Fibroblast of skin of abdomen (primary cell): ENCODE data around the gene SLC44A3.

Experiments used
- DNase-seq: peaks from one replicate; pipeline ENCODE4 v3.0.0-alpha.2; 2013

The SLC44A3 gene

DNA sequence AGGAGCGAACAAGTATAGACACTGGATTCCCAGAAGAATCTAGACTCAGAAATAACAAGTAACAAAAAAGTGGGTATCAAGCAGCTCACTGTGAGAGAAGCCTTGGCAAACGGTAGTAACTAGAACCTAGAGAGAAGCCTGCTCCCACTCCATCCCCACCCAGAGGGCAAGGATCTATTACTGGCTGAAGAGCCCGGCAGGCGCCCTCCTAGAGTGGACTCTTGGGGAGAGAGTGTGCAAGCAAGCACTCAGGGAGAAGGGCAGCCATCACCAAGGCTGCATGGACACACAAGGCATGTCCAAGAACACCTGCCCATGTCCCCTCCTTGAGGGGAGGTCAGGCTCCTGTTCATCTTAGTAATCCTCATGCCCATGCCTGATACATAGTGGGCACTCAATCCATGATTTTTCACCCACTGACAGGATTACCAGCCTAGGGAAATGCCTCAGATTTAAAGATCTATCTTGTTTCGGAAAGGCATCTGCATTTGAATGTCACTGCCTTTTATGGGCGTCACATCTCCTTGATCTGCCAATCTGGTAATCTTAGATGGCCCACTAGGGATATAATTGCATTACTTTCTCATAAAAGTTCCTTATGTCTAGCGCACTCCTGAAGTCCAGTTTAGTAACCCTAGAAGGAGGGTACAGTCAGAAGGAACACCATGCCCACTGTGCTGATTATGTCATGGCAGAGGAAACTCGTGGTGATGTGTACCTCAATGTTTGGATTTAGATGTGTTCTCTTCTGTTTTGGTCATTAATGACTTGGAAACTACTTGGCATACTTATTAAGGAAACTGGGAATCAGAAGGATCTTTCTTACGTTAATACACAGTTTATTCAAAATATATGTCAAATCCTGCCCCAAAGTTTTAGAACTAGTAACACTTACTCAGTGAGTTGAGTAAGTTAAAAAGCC, 92.4 kb downstream of the SLC44A3 start:
- no peak for DNase-seq

DNA sequence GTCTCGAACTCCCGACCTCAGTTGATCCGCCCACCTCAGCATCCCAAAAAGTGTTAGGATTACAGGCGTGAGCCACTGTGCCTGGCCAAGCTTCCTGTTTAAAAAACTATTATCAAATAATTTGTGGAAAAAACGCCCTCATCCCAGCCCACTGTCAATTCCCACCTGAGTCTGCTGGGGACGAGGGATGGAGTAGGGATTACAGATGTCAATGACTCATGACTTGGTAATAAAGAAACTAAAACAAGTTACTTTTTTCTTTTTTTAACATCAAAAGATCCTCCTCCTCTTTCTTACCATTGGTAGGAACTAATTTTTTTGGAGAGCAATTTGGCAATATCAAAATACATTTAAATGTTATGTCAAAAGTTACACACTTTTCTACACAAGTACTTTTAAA, 97.1 kb downstream of the SLC44A3 start:
- DNase-seq = no peak

DNA sequence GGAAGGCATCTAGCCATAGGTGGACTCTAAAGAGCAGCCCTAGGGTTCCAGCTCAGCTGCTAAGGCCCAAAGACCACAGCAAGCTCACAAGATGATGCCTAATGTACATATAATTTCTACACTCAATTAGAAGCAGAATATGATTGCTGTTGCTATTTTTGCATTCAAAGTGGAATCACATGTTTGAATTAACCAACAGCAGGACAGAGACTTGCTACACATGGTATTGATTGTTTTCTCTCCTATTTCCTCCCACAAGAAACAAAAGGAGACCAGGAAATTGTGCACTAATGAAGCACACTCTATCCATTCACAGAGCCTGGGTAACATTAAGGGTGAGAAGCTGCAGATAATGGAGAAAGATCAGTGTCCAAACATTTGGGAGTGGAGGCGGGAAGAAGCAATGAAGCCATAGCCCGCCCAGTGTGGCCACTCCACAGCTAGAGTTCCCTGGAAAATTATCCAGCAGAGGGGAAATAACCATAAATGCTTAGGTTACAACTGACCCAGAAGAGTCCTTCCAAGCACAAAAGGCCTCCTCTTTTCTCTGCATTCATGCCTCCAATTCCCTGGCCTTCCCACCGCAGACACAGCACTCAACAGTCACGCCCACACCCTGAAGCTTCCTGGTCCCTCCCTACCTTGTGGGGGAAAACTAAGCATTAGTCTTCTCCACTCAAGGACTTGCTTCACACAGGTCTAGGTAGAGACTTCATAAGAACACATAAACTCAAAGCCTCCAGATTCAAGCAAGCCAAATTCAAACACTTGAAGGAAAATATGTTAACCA, 99.3 kb downstream of the SLC44A3 start:
- peak; percentile 48 for DNase-seq

DNA sequence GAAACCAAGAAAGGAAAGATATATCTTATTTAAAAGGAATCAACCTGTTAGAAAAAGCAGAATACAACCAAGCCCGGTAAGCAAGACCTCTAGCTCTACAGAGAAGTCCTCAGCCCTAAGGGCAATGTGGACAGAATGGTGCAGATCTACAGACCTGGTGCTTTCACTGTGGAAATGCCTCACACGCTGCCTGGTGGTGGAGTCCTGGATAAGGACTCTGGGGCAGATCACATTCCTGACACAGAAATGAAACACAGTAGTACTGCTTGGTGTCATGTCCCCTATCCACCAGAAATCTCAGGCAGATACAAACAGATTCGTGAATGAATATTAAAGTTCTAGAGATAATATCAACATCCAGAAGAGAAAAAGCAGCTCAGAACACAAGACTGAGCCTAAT, 99.9 kb downstream of the SLC44A3 start:
- DNase-seq = no peak

DNA sequence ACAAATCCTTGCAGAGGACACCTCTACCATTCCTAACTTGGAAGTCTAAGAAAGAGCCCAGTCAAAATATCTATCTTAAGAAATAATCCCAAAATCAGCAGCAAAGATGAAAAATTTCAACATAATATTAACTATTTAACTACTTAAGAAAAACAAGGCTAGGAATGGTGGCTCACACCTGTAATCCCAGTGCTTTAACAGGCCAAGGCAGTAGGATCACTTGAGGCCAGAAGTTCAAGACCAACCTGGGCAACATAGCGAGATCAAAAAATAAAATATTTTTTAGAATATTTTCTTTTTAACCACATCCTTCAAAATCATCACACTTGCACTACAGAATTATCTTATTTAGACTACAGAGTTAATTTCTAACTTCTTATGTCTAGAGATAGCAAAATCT, 101.8 kb downstream of the SLC44A3 start:
- DNase-seq = no peak

DNA sequence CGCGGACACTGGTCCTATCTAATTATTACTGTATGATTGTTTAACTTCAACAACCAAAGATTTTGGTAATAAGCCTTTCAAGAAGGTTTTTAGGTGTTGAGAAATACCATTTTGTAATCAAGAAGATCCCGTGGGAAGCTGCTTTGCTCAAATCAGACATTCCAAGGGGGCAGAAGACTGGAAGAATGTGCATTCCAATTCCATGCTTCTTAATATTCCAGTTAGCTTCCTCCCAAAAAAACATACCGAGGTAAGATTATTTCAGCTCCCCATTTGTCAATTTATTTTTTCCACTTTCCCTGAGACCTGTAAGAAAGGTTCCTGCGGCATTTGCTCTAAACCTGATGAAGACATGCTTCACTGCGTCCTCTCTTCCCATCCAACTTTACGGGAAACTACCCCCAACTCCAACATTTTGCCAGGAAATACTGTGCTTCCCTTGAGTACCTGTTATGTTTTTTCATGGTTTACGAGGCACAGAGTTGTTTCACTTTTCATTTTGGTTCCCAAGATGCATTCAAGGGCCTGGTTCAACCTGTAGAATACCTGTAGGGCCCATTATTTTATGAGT, 102.7 kb downstream of the SLC44A3 start:
- peak; percentile 87 for DNase-seq

DNA sequence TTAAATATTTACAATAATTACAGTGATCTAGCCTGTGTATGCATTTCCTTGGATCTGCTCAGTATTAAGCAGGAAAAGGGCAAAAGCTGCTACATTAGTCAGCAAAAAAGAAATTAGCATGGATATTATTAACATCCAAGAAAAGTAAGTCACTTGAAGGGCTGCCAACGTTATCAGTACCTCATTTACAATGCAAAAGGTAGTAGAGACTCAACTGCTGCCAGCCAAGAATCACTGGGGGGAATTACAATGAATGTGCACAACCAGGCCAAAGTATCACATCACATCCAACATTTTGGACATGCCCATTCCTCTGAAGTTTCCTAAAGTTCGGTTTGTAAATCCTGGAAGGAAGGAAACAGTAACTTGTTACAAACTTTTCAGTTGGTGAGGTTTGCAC, 104.8 kb downstream of the SLC44A3 start:
- DNase-seq = peak; percentile 32

DNA sequence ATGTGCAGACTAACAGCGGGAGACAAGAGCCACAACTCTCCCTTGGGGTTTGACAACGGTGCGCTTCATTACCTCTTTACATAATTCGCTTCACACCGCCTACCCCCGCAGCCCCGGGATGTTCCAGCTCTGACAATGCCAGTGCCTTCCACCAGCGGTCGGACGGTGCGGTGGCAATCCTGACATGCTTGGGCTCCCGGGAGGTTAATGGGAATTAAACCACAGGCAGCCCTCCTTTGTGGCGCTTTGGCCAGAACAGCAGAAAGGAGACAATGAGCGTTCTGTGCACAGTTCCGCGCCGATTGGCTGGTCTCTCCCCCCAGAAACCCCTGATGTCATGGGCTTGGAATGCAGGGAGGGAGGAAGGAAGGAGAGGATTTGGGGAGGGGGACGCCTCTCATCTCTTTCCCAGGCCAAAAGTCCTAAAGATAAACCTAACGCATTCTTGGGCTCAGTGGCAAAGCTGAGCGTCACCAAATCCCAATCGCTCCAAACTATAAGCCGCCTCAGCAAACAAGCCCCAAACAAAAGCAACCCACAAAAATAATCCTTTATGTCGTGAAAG, 105.5 kb downstream of the SLC44A3 start:
- DNase-seq = peak; percentile 95

DNA sequence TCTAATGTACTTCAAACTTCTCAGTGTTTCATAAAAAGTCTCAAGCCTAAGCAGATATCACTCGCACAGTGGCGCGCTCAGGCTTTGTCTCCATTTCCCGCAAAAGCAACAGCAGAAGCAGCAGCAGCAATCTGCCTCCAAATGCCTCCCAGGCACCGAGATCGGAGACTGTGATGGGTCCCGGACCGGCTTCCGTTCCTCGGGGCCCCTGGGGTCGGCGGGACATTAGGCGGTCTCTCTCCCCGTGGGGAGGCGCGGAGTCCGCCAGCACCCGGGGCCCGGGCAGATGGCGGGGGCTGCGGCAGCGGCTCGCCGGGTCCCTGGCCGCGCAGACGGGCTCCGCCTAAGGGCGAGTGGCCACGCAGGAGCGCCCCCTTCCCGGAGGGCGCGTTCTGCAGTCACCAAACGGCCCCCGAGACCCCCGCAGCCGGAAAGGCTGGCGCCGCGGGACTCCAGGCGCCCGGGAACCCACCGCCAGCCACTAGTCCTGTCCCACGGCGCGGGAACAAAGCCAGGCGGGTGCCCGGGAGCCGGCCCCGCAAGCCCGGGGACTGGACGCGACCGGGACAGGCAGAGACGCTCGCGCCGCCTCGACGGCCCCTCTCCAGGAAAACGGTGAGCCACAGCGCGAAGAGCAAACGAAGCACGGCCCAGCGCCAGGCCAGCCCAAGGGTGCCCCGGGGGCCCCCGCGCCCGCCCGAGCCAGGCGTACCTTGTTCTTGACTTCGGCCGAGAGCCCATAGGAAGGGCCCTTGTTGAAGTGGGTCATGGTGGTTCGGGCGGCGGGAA, 106.2 kb downstream of the SLC44A3 start:
- DNase-seq = peak; percentile 61

DNA sequence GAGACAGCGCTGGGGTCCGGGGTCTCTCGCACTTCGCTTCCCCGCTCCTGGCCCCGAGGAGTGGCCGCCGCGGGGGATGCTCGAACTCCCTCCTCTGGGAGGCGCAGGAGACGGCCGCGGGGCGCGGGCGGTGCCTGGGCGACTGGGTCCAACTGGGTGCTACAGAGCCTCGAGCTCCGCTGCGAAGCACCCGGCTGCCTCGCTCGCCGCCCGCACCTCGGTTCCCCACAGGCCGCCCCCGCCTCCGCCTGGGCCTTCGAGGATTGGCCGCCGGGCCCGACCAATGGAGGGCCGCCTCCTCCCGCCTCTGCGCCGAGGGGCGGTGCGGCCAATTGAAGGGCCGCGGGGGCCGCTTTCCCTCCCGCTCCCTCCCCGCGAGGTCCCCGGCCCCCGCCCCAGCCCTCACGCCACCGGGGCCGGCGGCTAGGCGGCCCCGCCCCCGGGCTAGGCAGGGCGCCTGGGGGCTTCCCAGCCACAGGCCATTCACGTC, 106.8 kb downstream of the SLC44A3 start, which contains the start of gene CNN3:
Gene CNN3 (minus strand): TSS at position 196 of the 490 bp plus-strand sequence. CDS start 216 bp downstream, outside the sequence.
- DNase-seq = peak; percentile 95

DNA sequence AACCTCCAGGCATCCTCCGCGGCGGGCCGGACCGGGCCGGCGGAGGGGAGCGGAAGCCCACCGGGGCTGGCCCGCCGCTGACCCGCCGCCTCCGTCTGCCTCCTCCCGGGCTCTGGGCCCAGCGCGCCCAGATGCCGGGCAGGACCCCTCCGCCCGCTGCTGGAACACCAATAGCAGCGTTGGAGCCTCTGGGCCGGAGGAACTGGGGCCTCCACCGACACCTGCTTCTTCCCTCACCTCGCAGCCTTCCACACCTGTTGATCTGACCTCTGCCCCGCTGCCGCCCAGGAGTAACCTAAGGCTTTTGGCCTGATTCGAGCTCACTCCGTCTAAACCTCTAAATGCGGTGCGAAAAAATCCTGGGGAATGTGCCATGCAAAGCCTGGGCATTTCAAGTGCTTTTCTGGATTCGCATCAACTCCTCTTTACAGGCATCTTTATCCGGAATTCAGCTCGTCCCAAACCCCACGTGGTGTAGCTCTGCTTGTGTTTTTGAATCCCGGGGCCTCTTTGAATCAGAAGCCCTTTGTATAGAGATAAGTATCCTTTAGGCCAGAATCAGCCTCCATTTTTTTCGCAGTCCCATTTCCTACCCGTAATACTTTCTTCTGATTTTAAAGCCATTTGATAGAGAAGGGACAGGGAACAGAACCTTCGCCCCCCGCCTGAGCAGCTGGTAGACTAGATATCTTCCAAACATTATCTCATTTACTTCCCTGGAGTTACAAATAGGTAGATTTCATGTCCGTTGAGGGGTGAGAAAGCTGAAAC, 107.4 kb downstream of the SLC44A3 start:
- DNase-seq = peak; percentile 62

DNA sequence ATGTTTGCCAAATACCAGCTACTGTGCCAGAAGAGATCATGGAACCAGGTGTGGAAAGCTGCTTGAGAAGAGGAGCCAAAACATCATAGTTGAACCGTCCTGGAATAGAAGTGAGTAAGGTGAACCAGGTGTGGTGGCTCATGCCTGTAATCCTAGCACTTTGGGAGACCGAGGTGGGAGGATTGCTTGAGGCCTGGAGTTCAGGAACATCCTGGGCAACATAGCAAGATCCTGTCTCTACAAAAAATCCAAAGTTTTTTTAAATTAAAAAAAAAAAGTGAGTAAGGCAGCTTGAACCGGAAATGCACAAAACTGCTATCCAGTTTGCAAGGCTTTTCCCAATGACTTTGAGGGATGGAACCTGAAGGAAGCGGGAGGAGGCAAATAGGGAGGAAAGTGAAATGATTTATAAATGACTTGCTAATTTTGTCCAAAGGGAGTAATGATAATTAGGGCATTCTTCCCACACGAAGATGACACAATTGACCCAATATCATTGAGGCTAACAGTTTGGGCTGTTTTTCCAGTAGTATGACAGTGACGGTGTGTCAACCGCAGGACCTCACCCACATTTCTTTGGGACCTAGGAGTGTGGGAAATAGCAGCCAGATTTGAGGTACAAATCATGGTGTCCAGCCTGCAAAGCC, 108.3 kb downstream of the SLC44A3 start:
- DNase-seq = no peak

DNA sequence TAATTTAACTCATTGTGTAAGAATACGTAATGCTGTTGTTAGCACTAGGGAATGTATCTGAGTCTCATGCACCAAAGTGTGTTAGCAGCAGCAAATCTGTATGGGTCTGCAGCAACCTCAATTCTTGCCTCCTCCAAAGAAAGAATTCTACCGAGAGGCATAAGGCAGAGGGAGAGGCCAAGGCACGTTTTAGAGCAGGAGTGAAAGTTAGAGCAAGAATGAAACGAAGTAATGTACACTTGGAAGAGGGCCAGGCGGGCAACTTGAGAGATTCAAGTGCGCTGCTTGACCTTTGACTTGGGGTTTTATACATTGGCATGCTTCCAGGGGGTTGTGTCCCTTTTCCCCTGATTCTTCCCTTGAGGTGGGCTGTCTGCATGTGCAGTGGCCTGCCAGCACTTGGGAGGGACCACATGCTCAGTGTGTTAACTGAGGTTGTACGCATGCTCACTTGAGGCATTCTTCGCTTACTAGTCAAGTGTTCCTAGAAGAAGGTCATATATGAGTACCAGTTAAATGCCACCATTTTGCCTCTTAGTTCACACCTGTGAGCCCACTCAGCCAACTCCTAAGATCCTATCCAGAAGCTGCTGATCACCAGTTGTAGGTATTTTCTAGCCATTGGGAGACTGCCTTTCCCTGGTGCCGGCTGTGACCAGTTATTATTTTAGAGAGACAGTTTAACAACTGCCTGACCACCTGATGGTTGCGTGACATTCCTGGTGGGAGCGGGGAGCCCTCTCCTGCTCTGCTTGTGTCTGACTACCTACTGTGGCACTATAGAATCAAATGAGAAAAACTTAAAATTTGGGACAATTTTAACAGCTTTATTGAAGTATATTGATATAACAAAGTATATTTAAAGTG, 109.4 kb downstream of the SLC44A3 start:
- DNase-seq = no peak

DNA sequence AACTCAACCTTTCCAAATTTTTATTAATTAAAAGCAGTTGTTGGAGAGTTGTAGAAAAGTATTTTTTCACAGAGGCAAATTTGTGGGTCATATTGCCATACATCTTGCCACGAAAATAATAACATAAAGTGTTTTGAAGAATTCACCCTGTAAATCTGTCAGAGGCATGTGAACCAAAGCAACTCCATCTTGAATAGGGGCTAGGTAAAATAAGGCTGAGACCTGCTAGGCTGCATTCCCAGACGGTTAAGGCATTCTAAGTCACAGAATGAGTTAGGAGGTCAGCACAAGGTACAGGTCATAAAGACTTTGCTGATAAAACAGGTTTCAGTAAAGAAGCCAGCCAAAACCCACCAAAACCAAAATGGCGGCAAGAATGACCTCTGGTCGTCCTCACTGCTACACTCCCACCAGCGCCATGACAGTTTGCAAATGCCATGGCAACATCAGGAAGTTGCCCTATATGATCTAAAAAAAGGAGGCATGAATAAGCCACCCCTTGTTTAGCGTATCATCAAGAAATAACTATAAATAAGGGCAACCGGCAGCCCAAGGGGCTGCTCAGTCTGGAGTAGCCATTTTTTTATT, 111.2 kb downstream of the SLC44A3 start:
- no peak for DNase-seq

DNA sequence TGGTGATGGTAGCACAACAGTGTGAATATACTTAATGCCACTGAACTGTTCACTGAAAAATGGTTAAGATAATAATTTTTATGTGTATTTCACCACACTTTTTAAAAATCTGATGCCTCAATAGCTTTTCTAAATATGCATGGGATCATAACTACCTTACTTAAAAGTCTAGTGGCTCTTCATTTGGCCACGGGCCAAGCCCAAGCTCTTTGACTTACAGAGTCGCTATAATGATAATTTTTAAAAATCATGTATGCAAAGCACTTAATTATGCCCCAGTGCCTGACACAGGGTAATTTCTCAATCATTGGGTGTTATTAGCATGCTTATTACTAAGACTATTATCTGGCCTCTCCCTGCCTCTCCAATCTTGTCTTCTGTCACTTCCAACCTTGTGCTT, 114.4 kb downstream of the SLC44A3 start:
- no peak for DNase-seq

DNA sequence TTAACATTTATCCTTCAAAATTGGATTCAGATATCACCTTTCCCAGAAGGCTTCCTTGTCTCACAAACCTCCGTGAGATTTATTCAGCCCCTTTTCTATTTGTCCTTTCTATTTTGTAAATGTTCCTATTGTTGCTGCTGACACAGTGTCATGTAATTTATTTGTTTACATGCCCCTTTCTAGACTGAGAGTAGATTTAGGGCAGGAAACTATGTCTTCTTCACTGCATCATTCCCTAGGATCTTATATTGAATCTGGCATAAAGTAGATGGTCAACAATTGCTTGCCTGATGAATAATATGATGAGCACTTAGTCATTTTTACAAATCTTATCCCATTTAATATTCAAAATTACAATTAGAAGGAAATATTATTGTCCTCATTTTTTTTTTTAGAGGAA, 114.9 kb downstream of the SLC44A3 start:
- no peak for DNase-seq

DNA sequence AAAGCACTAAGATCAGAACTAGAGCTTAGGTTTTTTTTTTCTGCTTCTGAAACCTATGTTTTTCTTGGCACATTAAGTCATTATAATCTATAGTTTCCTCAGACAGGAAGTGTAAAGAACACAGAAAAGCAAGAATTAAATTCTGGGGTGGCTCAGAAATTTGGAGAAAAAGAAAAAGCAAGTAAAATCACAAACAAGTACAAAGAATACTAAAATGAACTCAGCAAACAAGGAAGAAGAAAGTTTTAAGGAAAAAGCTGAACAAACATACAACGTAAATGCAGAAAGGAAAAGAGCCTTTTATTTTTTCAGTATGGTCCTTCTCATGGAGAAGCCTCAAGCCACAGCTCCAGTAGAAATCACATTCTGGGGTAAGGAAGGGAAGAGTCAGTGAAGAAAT, 115.3 kb downstream of the SLC44A3 start:
- no peak for DNase-seq

DNA sequence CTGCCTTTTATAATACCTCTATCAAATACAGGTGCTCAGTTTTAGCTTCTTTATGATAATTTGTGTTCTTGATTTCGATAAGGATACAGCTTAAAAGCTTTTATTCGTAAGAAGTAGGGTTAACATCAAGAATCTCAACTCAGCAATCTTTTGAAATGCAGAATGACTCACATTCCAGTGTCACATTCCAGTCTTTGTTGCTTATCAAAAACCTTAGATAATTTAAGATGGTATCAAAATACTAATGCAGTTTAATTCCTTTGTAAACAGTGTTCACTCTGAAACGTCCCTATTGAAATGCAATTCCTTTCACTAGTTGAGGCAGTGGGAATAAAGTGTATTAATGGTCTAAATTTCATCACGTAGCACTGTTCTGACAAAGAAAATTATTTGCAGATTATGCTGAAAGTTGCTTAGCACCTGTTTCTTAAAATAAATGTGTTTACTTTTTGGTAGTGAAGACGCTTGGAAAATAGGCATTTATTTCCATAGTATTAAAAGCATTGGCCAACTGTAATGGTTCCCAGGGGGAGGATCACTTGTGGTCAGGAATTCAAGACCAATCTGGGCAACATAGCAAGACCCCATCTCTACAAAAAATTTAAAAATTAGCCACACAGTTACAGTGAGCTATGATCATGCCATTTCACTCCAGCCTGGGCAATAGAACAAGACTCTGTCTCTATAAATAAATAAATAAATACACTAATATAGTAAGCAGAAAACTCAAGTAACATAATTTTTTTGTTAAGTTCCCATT, 116.9 kb downstream of the SLC44A3 start:
- no peak for DNase-seq
